Astrocyte (in vitro differentiated cells and primary cell): ENCODE data around the gene P4HB. TPM values are rescaled to one million over a fixed set of nuclear protein-coding genes. Genes with fewer than 3 reads are reported as not detected.
A peak's percentile ranks its signal among the peaks of the same experiment; 100 is the strongest.

ENCODE experiments used
- DNase-seq: peaks from one replicate; pipeline ENCODE4 v3.0.0-alpha.2; 2010; ENCODE audit warnings: low read depth
- FAIRE-seq: peaks from 2 replicates; lab custom pipeline; 2011; peaks lifted over from hg19 to GRCh38; lab: Jason Lieb, UNC
- H2AFZ ChIP-seq: 2 replicates; pipeline ENCODE4 v1.6.0; 2012; ENCODE audit warnings: low read depth, low read length, inconsistent platforms
- H3K27ac ChIP-seq: 2 replicates; pipeline ENCODE4 v1.5.1; 2011; ENCODE audit warnings: low read depth, low read length, inconsistent platforms
- H3K27me3 ChIP-seq: 2 replicates; pipeline ENCODE4 v1.6.0; 2011; ENCODE audit warnings: low read length, inconsistent platforms; ENCODE audit not compliant: insufficient read depth
- H3K36me3 ChIP-seq: 2 replicates; pipeline ENCODE4 v1.5.1; 2011; ENCODE audit warnings: low read length, inconsistent platforms; ENCODE audit not compliant: insufficient read depth
- H3K4me1 ChIP-seq: 2 replicates; pipeline ENCODE4 v1.5.1; 2011; ENCODE audit warnings: low read length, inconsistent platforms; ENCODE audit not compliant: insufficient read depth
- H3K4me2 ChIP-seq: 2 replicates; pipeline ENCODE4 v1.6.0; 2012; ENCODE audit warnings: low read length, inconsistent platforms
- H3K4me3 ChIP-seq: 2 replicates; pipeline ENCODE4 v1.5.1; 2011; ENCODE audit warnings: low read depth, mild to moderate bottlenecking, low read length, inconsistent platforms; ENCODE audit not compliant: insufficient read depth
- H3K79me2 ChIP-seq: 2 replicates; pipeline ENCODE4 v1.6.0; 2012; ENCODE audit warnings: mild to moderate bottlenecking, low read length, inconsistent platforms; ENCODE audit not compliant: insufficient read depth
- H3K9ac ChIP-seq: 2 replicates; pipeline ENCODE4 v1.6.0; 2012; ENCODE audit warnings: mild to moderate bottlenecking, low read length, inconsistent platforms
- H3K9me3 ChIP-seq: 2 replicates; pipeline ENCODE4 v1.5.1; 2012; ENCODE audit warnings: low read depth, mild to moderate bottlenecking, low read length, inconsistent platforms; ENCODE audit not compliant: insufficient read depth
- H4K20me1 ChIP-seq: 2 replicates; pipeline ENCODE4 v1.6.0; 2012; ENCODE audit warnings: low read length, inconsistent platforms; ENCODE audit not compliant: insufficient read depth
- H3K27ac Mint-ChIP-seq: one replicate; pipeline ENCODE4 v1.8.0; 2021; ENCODE audit warnings: mild to moderate bottlenecking, mixed read lengths; ENCODE audit not compliant: unreplicated experiment
- H3K27me3 Mint-ChIP-seq: one replicate; pipeline ENCODE4 v1.8.0; 2021; ENCODE audit warnings: low read depth, mixed read lengths; ENCODE audit not compliant: unreplicated experiment
- H3K36me3 Mint-ChIP-seq: one replicate; pipeline ENCODE4 v1.8.0; 2021; ENCODE audit warnings: low read depth, mixed read lengths; ENCODE audit not compliant: unreplicated experiment
- H3K4me1 Mint-ChIP-seq: one replicate; pipeline ENCODE4 v1.8.0; 2021; ENCODE audit warnings: low read depth, mixed read lengths; ENCODE audit not compliant: unreplicated experiment
- H3K4me3 Mint-ChIP-seq: one replicate; pipeline ENCODE4 v1.8.0; 2021; ENCODE audit warnings: mild to moderate bottlenecking, moderate library complexity, mixed read lengths; ENCODE audit not compliant: unreplicated experiment
- H3K9me3 Mint-ChIP-seq: one replicate; pipeline ENCODE4 v1.8.0; 2021; ENCODE audit warnings: mild to moderate bottlenecking, mixed read lengths; ENCODE audit not compliant: unreplicated experiment
- CTCF ChIP-seq: IDR thresholded peaks from 2 replicates; pipeline ENCODE4 v1.5.1; 2011; ENCODE audit warnings: low read depth, mild to moderate bottlenecking, inconsistent platforms, low read length, moderate library complexity; ENCODE audit not compliant: insufficient read depth
- EZH2 ChIP-seq: IDR thresholded peaks from 2 replicates; pipeline ENCODE4 v1.6.1; 2012; ENCODE audit warnings: mild to moderate bottlenecking, low read length, inconsistent platforms; ENCODE audit not compliant: insufficient read depth
- total RNA-seq: library from RNA; stranded (reverse); gene quantifications from 2 replicates; pipeline ENCODE4 v1.2.1, GENCODE V29; 2021

The P4HB gene
- total RNA-seq, 1 donor from 2014 or later, result 1,268 TPM

GRCh38 chr17:81867170-81867990 is 7.0 kb upstream of the P4HB start:
- H3K4me1 Mint-ChIP-seq, result peaks cover 30% of the 10 kb centered on the region
- FAIRE-seq (no peak), DNase-seq (no peak)
- Histone ChIP-seq H3K36me3 (peaks cover 5% of the 10 kb centered on the region), H3K79me2 (peaks cover 76% of the 10 kb centered on the region), H3K9ac (peak overlapping the region; percentile 96), H3K4me1 (peaks cover 42% of the 10 kb centered on the region), H2AFZ (no peak overlapping the region), H3K27ac (peak overlapping the region; percentile 64), H3K27me3 (no peaks in the 10 kb centered on the region), H3K4me2 (peak overlapping the region; percentile 99), H4K20me1 (peaks cover 71% of the 10 kb centered on the region), H3K4me3 (no peak overlapping the region), H3K9me3 (no peaks in the 10 kb centered on the region)
- peak overlapping the region; percentile 75 for H3K27ac Mint-ChIP-seq
- no peaks in the 10 kb centered on the region for H3K9me3 Mint-ChIP-seq
- H3K36me3 Mint-ChIP-seq, result peaks cover 10% of the 10 kb centered on the region
- no peaks in the 10 kb centered on the region for H3K27me3 Mint-ChIP-seq
- no peak overlapping the region for H3K4me3 Mint-ChIP-seq
- TF ChIP-seq EZH2, result no peak
- no peak for TF ChIP-seq CTCF

GRCh38 chr17:81866440-81867169 is 6.3 kb upstream of the P4HB start:
- H3K36me3 ChIP-seq, result peaks cover 5% of the 10 kb centered on the region
- H2AFZ ChIP-seq, result no peak overlapping the region
- peaks cover 71% of the 10 kb centered on the region for H4K20me1 ChIP-seq
- FAIRE-seq, result no peak
- peak overlapping the region; percentile 96 for H3K9ac ChIP-seq
- no peak for DNase-seq
- no peaks in the 10 kb centered on the region for H3K27me3 ChIP-seq
- Mint-ChIP-seq H3K36me3 (peaks cover 10% of the 10 kb centered on the region), H3K9me3 (no peaks in the 10 kb centered on the region), H3K27ac (peak overlapping the region; percentile 75), H3K4me3 (no peak overlapping the region), H3K4me1 (peaks cover 30% of the 10 kb centered on the region), H3K27me3 (no peaks in the 10 kb centered on the region)
- H3K27ac ChIP-seq, result peak overlapping the region; percentile 2
- no peak overlapping the region for H3K4me3 ChIP-seq
- H3K4me1 ChIP-seq, result peaks cover 38% of the 10 kb centered on the region
- peaks cover 79% of the 10 kb centered on the region for H3K79me2 ChIP-seq
- TF ChIP-seq EZH2, result no peak
- no peak for TF ChIP-seq CTCF
- H3K4me2 ChIP-seq, result no peak overlapping the region
- no peaks in the 10 kb centered on the region for H3K9me3 ChIP-seq
